SK-N-MC (cell line): ENCODE measurements around the gene UGT1A4.

ENCODE experiments used
- EZH2 ChIP-seq: fragments of 200-600 bp; sonication (generic); IDR thresholded peaks from one replicate; pipeline ENCODE4 v1.6.1; 2017; ENCODE audit warnings: antibody characterized with exemption
- FOXP2 ChIP-seq: optimal IDR thresholded peaks from 2 replicates; pipeline ENCODE3; 2011; ENCODE audit warnings: mild to moderate bottlenecking, moderate library complexity; ENCODE audit not compliant: insufficient read depth; ENCODE audit errors: extremely low read length, control extremely low read depth
- POLR2AphosphoS5 ChIP-seq: IDR thresholded peaks from 2 replicates; pipeline ENCODE4 v1.6.1; 2012; ENCODE audit warnings: mild to moderate bottlenecking, low read depth, low read length, borderline replicate concordance

DNA sequence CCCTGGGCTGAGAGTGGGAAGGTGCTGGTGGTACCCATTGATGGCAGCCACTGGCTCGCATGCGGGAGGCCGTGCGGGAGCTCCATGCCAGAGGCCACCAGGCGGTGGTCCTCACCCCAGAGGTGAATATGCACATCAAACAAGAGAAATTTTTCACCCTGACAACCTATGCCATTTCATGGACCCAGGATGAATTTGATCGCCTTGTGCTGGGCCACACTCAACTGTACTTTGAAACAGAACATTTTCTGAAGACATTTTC is 28.7 kb downstream of the UGT1A4 start:
- TF ChIP-seq EZH2: no peak
- TF ChIP-seq POLR2AphosphoS5: no peak
- TF ChIP-seq FOXP2: no peak
